Adrenal gland (tissue), 5 donors: ENCODE measurements around the gene INMT.

Experiments
- CTCF ChIP-seq, 6 experiments: fragments of 450-650 bp in 4 of 6; fragments of 200-600 bp in 2 of 6; sonication (generic) in 1 of 6; IDR thresholded peaks; 1 replicate in 5 of 6; 2 replicates in 1 of 6; pipeline versions ENCODE4 v1.5.1 to v1.8.0; 2016 to 2021; ENCODE audit warnings: antibody characterized with exemption in 6 of 6, mild to moderate bottlenecking in 2 of 6, moderate library complexity in 1 of 6
- POLR2A ChIP-seq, 2 donors: fragments of 450-650 bp; IDR thresholded peaks; one replicate each; pipeline ENCODE4 v1.6.1; 2017; ENCODE audit warnings: antibody characterized with exemption in 2 of 2, mild to moderate bottlenecking in 2 of 2, moderate library complexity in 1 of 2
- donor health status: DM: no; HTN: no; CAD: no.

DNA sequence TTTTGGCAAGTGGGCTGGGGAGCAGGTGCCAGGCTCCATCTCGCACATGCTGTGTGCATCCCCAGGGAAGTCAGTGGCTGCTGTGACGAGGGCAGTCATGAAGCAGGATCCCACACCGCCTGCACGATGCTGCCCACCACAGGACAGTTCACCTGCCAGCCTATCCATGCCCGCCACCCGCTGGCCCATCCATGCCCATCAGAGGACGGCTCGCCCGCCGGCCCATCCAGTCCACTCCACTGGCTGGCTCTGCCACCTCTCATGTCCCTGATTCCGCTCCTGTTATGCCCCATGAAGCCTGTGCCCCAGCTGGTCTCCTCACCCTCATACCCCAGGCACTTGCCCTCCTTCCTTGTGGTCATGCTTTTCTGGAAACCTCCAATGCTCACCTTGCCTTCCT is 18.2 kb upstream of the INMT start:
- TF ChIP-seq CTCF (IDR thresholded peaks at IDR 0.05) (no peak), POLR2A (IDR thresholded peaks at IDR 0.05) (no peak)
